Activated naive CD8-positive, alpha-beta T cell treated with anti-CD3 and anti-CD28 coated beads, Interleukin-2, amount 50 U/mL, for 16 hours (primary cell): ENCODE measurements around the gene UPF1.

Experiments
- DNase-seq: peaks from one replicate; pipeline ENCODE4 v3.0.0-alpha.2; 2020; ENCODE audit warnings: low read depth, low spot score

The UPF1 gene

DNA sequence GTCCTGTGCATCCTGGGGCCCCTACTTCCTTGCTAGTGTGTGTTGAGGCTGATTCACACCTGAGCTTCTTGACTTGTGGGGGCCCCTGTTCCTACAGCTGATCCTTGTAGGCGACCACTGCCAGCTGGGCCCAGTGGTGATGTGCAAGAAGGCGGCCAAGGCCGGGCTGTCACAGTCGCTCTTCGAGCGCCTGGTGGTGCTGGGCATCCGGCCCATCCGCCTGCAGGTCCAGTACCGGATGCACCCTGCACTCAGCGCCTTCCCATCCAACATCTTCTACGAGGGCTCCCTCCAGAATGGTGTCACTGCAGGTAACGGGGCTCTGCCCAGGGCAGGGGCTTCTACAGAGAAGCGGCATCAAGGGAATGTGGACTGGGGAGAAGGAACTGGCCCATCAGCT is 25.5 kb downstream of the UPF1 start:
- no peak for DNase-seq

DNA sequence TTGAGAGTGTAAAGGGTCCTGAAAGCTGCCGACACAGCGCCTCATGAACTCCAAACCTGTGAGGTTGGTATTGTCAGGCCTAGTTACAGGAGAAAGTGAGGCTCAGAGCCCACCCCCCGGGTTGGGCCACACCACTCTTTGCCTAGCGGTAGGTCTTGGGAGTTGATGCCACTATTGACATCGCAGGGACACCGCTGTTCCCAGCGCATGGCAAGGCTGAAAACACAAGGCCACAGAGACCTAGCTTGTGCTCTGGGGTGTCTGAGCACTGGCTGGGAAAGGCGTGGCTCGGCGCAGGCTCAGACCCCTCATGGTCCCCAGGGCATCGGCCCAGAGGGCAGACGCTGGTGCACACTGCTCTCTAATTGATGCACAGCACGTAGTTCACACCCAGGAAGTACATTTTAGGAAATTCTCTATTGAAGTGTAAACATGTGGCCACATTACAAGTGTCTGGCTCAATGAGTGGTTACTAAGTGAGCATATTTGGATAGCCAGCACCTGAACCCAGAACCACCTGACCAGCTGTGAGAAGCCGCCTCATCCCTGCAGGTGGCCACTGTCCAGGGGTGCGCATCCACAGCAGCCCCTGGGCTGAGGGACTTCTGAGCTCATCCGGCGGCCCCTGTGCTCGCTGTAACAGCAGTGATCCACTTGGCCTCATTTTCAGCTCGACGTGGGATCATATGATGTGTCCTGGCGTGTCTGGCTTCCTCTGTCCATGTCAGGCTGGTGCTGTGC is 27.3 kb downstream of the UPF1 start:
- DNase-seq: no peak

DNA sequence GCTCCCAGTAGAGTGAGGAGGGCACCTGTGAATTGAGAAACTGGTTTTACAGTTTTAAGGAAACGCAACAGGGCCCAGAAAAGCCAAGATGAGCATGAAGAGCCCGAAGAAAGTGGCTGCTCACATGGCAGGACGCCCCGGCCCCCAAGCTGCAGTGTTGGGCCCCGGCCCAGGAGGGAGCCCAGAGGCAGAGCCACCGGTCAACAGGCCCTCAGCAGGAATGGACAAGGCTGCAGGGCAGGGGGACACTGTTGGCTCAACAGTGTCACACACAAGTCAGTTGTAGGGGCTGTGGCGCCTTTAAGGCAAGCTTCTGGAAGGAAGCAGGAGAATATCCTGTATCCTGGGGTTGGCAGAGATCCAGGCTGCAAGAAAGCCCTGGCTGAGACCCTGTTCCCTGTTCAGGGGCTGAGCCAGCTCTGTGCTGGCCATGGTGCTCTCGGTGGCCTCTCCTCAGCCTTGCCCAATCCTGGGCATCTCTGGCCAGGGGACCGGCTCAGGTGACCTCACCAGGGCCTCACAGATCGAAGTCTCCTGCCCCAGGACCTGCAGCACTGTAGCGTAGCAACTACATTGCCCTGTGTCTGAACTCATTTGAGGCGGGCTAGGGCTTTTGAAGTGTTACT is 28.0 kb downstream of the UPF1 start:
- no peak for DNase-seq

DNA sequence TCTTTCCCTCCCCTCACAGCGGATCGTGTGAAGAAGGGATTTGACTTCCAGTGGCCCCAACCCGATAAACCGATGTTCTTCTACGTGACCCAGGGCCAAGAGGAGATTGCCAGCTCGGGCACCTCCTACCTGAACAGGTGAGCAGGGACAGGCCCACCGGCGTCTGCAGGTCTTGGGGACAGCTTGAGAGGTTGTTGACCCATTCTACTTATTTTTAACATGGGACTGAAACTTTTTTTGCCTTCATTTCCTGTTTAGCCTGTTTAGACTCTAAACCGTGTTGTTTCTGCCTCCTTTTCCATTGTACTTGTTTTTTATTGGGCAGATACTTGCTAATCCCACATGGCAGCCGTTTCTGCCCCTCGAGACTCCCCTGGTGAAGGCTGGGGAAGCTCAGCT is 28.5 kb downstream of the UPF1 start:
- DNase-seq: no peak

DNA sequence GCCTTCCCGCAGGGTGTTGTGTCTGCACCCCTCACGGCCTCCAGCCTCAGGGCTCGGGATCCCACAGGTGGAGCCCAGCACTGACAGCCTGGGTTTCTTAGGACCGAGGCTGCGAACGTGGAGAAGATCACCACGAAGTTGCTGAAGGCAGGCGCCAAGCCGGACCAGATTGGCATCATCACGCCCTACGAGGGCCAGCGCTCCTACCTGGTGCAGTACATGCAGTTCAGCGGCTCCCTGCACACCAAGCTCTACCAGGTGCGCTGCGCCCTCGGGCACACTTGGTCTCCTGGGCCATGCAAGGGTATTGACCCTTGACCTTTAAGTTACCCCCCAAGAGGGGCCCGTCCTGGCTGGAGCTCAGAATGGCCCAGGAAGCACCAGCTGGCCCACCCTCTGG is 29.0 kb downstream of the UPF1 start:
- DNase-seq: no peak

DNA sequence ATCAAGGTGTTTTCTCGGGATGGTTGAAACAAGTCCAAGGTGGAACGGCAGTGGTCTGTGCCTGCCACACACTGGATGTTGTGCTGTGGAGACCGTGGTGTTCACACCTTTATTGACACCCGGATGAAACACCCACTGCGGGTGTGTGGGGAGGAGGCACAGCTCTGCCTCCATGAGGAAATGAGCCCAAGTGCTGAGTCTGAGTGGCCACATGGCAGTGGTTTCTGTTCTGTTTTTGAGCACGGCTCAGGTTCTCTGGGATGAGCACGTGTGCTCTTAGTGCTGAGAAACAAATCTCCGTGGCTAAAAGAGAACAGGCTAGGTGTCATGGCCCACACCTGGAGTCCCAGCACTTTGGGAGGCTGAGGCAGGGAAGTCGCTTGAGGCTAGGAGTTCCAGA is 29.5 kb downstream of the UPF1 start:
- DNase-seq: no peak

DNA sequence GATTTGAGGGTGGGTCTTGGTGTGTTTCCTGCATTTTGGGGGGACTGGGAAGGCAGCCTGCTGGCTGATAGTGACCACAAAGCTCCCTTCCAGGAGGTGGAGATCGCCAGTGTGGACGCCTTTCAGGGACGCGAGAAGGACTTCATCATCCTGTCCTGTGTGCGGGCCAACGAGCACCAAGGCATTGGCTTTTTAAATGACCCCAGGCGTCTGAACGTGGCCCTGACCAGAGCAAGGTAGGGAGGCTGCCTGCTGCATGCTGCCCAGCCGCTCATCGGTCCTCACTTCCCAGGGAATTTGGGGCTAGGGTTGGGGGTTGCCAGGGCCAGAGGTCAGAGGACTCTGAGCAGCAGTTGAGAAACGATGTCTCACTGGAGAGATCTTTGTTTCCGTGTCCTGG is 30.2 kb downstream of the UPF1 start:
- DNase-seq: no peak

DNA sequence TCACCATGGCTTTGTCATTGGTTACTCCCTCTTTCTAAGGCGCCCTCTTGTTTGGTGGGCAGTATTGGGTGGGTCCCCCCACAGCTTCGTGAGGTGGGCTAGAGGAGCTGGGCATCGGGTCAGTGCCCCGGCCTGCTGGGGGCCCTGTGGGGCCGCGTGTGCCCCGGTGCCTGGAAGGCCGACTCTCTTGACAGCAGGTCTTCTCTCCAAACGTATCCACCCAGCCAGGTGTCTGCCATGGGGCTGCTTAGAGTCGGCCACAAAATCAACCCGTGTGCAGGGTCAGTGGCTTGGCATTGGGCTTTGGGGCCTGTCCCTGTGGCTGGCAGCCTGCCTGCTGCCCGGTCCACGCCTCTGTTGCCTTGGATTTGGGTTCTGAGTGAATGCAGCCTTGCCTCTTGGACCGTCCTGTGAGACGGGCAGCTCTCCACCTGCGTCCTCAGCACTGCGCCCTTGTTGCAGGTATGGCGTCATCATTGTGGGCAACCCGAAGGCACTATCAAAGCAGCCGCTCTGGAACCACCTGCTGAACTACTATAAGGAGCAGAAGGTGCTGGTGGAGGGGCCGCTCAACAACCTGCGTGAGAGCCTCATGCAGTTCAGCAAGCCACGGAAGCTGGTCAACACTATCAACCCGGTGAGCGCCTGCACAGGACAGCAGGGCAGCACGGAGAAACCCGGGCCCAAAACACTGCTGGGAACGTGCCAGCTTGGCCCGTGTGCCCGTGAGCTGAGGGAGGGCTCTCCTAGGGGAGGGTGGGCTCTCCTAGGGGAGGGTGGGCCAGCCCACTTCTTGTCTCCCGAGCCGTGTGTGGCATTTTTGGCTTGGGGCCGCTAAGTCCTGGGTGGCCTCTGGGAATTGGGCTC is 31.4 kb downstream of the UPF1 start:
- no peak for DNase-seq

DNA sequence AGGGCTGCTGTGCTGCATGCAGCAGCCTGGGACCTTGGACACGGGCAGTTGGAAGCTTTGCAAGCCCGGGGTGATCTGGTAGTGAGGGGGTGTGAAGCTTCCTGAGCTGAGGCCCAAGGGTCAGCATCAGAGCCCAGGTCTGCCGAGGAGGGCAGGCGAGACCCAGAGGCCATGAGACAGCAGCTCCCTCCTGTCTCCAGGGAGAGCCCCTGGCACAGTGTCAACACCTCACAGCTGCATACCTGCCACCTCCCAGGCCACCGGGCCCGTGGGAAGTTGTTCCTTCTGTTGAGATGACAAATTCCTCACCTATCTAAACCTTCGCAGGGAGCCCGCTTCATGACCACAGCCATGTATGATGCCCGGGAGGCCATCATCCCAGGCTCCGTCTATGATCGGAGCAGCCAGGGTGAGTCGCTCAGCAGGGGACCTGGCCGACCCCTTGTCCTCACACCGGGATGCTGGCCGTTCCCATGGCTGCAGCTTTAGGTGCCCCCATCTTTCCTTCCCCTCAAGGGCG is 32.1 kb downstream of the UPF1 start:
- no peak for DNase-seq

DNA sequence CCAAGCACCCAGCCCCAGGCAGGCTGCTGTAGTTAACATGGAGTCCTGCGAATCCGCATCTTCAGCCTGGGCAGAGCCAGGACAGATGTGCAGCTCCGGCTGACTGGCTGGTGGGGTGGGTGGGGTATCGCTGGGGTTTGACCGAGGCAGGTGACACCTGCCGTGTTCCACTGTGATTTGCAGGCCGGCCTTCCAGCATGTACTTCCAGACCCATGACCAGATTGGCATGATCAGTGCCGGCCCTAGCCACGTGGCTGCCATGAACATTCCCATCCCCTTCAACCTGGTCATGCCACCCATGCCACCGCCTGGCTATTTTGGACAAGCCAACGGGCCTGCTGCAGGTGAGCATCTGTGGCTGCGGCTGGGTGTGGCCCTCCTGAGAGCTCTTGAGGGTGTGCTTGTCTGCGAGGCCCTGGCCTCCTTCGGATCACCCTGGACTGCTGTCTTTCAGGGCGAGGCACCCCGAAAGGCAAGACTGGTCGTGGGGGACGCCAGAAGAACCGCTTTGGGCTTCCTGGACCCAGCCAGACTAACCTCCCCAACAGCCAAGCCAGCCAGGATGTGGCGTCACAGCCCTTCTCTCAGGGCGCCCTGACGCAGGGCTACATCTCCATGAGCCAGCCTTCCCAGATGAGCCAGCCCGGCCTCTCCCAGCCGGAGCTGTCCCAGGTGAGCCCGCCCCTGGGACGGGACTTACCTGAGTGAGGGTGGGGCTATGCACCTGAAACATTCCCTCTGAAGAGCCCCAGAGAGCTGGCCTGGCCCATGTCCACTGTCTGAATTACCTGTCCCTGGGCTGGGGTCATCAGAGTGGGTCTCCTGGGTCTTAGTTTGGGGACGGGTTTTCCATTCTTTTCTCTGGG is 33.6 kb downstream of the UPF1 start:
- no peak for DNase-seq

DNA sequence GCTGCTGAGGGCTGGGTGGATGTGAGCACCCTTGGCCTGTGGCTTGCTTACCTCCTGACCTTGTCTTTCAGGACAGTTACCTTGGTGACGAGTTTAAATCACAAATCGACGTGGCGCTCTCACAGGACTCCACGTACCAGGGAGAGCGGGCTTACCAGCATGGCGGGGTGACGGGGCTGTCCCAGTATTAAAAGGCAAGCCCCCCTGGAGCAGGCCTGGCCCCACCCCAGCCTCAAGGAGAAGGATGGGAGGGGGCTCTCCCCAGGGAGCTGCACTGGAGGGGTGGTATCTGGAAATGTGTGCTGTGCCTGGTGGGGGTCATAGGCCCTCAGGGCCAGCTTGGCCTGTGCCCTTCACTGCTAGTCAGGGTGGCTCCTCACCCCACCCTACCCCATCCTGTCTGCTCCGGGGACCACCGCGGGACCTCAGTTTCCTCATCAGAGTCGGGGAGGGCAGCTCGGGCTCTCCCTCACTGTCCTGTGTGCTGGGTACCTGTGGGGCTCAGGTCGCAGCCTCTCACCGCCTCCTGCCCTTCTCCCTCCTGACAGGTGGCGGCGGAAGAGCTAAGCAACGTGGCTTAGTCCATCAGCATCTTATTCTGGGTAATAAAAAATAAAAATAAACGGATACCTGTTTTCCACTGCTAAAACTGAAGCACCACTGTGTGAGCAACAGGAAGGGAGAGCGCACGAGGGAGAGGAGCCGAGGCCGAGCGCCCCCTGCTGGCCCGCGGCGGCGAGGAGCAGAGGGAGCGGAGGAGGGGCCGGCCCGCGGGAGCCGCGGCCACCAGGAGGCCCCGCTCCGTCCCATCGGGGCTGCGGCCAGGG is 34.4 kb downstream of the UPF1 start:
- peak; percentile 15 for DNase-seq

DNA sequence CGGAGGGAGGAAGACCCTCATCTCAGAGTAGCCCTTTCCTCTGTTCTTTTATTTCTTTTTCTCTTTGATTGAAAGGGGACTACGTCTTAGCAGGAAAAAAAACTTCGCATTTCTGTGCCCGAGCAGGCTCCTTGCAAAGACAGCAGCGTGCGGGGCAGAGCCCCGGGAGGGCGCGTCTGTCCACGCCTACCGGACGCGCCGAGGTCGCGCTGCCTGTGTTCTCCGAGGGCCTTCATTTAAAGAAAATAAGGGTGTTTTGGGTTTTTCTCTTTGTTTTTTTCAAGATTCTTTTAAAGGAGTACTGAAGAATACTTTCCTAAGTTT is 35.0 kb downstream of the UPF1 start:
- no peak for DNase-seq

DNA sequence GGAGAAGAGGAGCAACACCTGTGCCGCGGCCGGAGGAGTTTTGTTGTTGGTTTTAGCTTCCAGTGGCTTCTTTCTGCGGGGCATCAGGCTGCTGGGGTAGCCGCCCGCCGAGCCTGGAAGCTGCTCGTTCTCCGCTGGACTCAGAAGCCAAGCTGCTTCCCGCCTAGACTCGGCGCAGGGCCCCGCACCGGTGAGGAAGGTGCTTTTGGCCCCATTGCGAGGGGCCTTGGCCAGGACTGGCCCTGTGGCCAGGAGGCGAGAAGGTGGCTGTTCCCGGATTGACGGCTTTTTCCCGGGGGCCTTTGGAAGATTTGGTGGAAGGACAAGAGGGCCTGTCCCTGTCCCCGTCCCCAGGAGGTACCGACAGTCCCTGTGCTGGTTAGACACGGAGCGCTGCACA is 35.4 kb downstream of the UPF1 start:
- no peak for DNase-seq

DNA sequence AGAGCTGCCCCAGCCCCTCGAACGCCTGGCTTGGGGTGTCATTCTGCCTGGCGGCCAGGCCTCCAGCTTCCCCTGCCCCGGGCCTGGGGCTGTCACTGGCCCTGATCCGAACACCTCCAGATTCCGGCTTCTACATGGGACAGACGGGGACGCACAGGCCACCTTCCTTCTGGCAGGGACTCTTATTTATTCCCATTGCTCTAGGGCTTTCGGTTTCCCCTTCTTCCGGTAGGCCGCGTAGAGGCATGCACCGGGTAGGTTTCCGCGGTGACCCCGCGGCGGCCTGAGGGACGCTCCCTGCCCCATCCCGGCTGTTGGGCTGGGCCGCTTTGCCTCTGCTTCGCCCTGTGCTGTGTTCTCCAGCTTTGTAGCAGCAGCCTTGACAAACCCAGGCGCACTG is 36.0 kb downstream of the UPF1 start:
- DNase-seq: no peak

DNA sequence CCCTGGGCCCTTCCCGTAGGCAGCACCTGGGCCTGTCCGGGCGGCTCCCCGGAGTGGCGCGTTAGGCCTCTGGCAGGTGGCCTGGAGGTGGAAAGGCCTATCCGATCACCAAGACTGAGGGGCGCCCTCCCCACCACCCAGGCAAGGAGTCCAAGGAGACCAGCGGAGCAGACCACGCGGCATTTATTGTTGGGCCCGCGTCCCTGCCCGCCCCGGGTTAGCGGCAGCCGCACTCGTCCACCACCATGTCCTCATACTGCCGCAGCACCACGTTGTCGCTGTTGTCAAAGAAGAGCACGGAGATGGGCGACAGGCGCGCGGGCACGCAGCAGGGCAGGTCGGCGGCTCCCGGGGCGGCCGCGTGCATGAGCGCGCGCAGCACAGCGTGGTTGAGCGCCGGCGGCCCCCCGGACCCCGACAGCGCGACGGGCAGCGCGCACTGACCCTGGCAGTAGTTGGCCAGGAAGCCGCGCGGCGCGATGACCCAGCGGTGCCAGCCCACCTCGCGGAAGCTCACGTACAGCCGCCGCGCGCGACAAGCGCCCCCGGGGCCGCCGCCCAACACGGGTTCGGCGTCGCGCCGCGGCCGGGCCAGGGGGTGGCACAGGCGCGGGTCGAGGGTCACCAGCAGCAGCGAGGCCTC is 36.7 kb downstream of the UPF1 start:
- DNase-seq: no peak

DNA sequence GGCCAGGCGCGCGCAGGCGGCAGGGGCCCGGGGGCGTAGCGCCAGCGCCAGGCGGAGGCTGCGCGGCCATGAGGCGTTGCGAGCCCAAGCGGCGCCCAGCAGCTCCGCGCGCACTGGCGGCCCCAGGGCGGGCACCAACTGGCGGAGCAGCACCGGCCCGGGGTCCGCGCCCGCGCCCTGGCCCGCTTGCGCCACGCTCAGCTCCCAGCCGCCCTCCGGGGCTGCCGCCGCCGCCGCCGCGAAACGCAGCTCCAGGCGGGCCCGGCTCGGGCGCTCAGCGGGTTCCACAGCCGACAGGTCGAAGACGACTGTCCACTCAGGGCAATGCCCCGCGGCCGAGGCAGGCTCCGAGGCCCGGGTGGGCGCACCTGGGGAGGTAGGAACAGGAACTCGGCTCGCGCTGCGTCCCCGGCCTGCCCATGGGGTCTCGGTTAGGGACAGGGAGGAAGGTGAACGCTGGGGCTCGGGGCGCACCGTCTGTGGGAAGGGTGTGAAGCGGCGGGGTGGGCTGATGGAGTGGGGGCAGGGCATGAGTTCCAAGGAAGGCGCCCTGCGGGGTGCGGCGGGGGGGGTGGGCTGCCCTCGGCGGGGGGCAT is 37.4 kb downstream of the UPF1 start:
- no peak for DNase-seq

DNA sequence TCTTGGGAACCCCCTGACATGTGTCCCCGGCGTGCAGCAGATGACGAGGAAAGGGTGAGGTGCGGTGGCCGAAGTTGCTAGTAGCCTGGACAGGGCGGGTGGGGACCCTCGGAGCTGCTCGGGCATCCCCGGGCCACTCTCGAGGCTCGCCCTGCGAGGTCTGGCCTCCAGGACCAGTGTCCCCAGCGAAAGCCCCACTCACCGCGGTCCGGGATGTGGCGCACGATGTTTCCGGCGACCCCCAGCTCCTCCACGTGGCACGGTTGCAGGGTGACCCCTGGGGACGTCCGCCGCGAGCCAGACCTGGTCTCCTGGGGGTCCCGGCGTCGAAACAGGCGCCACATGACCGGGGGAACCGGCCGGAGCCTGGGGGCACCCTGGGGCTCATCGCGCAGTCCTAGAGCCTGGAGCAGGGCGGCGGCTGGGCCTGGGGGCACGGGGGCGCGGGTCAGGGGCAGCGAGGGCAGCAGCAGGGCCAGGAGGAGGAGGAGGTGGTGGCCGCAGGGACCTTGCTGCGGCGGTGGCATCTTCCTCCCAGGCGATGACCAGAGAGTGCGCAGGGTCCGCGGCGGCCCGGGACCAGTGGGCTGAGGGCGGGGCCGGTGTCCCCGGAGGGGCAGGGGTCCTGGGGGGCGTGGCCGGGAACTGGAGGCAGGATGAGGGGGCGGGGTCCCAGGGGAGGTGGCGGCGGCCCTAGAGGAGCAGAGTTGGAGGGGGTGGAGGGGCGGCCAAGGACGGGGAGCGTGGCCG is 38.2 kb downstream of the UPF1 start:
- DNase-seq: no peak

DNA sequence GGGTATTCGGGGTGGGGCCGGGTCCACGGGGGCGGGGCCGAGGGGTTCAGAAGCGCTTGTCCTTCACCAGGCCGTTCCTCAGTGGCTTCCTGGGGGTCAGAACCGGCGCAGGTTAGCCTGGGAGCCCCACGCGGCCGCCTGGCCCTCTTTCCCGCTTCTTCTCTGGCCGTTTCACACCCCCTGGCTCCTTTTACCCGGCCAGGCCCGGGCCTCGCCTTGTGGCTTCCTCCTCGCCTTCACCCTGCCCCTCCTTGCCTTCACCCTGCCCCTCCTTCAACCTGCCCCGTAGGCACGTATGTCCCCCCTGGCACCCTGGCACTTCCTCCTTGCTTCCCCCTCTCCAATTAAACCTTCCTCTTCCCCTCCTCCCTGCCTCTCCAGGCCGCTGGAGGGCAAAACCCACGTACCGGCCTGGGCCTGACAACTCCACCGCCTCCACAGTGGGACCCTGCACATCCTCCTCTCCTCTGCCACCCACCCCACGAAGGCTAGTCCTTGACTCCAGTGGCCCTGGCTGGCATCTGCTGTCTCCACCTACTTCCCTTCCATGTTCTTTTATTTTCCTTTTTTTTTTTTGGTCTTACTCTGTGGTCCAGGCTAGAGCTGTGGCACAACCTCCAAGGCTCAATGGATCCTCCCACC is 38.9 kb downstream of the UPF1 start:
- no peak for DNase-seq

DNA sequence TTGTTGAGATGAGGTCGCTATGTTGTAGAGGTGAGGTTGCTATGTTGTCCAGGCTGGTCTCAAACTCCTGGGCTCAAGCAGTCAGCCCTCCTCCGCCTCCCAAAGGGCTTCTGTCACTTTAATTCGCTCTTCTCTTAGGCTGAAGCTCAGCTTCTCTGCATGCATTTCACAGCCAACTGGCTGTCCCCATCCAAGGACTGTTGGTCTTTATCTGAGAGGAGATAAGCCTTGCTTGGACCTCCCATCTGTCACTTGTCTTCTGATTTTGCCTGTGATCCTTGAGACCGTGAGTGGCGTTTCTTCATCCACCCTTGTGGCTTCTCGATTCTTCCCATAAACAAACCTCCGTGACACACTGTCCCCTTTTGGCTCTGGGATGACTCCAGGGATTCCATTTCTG is 39.8 kb downstream of the UPF1 start:
- no peak for DNase-seq
